ENCODE measurements around the gene ABCA12. TPM values are rescaled to one million over a fixed set of nuclear protein-coding genes. Genes with fewer than 3 reads are reported as not detected.

Gene ABCA12
- polyA plus RNA-seq, 1 experiment = 0.04 TPM

DNA sequence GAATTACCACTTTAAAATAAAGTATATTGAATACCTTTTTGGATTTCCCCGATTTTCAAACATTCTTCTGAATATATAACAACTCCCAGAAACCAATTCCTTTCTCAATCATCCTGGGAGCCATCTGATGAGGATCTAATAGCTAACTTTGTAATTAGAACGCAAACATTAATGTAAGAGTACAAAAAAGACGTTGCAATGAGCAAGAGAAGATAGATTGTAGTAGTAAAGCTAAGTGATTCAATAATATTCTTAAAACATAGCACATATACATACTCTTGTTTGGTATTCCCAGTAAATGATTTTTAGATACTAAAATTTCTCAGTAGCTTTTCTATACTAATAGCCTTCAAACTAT lies 1.1 kb downstream of the ABCA12 start:
- Histone ChIP-seq H3K4me3 (ENCODE audit: low read depth, low read length) (no peak overlapping the region), H3K9me3 (ENCODE audit: control insufficient read depth, insufficient read depth, low read length) (no peaks in the 10 kb centered on the region), H3K27ac (ENCODE audit: low read depth, low read length) (no peak overlapping the region), H3K27me3 (ENCODE audit: control insufficient read depth, insufficient read depth, low read length) (no peaks in the 10 kb centered on the region)
- no peak for DNase-seq (ENCODE audit: low read depth, low spot score)
- CTCF ChIA-PET = interaction anchor here (1.0 kb wide), 1 partner anchor 794 kb away, joined by 4 read pairs; no protein-coding TSS in a partner anchor
- TF ChIP-seq, protein P1, sequence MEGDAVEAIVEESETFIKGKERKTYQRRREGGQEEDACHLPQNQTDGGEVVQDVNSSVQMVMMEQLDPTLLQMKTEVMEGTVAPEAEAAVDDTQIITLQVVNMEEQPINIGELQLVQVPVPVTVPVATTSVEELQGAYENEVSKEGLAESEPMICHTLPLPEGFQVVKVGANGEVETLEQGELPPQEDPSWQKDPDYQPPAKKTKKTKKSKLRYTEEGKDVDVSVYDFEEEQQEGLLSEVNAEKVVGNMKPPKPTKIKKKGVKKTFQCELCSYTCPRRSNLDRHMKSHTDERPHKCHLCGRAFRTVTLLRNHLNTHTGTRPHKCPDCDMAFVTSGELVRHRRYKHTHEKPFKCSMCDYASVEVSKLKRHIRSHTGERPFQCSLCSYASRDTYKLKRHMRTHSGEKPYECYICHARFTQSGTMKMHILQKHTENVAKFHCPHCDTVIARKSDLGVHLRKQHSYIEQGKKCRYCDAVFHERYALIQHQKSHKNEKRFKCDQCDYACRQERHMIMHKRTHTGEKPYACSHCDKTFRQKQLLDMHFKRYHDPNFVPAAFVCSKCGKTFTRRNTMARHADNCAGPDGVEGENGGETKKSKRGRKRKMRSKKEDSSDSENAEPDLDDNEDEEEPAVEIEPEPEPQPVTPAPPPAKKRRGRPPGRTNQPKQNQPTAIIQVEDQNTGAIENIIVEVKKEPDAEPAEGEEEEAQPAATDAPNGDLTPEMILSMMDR (IDR thresholded peaks at IDR 0.05; ENCODE audit: low read depth, low read length) = no peak
- POLR2A ChIA-PET = no interaction called here

GRCh38 chr2:215136669-215137328 lies 1.6 kb downstream of the ABCA12 start:
- Histone ChIP-seq H3K9me3 (ENCODE audit: control insufficient read depth, insufficient read depth, low read length) (no peaks in the 10 kb centered on the region), H3K27me3 (ENCODE audit: control insufficient read depth, insufficient read depth, low read length) (no peaks in the 10 kb centered on the region), H3K4me3 (ENCODE audit: low read depth, low read length) (no peak overlapping the region), H3K27ac (ENCODE audit: low read depth, low read length) (no peak overlapping the region)
- DNase-seq (ENCODE audit: low read depth, low spot score) = no peak
- TF ChIP-seq, protein P1 (IDR thresholded peaks at IDR 0.05; ENCODE audit: low read depth, low read length) = no peak
- POLR2A ChIA-PET = no interaction called here
- CTCF ChIA-PET = interaction anchor here (1.0 kb wide), 1 partner anchor 794 kb away, joined by 4 read pairs; no protein-coding TSS in a partner anchor

DNA sequence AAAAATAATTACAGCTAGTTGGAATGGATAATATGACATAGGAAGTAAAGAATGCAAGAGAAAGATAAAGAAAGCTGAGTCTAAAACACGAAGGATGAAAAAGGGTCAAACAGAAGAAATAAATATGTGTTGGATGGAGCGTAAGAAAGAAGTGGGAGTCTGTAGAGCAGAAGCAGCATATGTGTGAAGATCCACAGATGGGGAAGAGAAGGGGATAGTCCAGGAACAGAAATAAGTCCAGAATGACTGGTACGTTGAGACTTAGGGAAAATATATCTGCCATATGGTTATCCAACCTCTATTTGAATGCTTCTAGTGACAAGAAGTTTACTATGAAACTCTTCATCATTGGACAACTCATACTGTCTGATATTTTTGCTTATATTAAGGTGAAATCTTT lies 18.0 kb downstream of the ABCA12 start:
- POLR2A ChIA-PET = no interaction called here
- H3K4me3 ChIP-seq (ENCODE audit: low read depth, low read length) = no peak overlapping the region
- H3K27ac ChIP-seq (ENCODE audit: low read depth, low read length) = no peak overlapping the region
- CTCF ChIA-PET = no interaction called here
- DNase-seq (ENCODE audit: low read depth, low spot score) = no peak
- H3K9me3 ChIP-seq (ENCODE audit: control insufficient read depth, insufficient read depth, low read length) = no peaks in the 10 kb centered on the region
- H3K27me3 ChIP-seq (ENCODE audit: control insufficient read depth, insufficient read depth, low read length) = no peaks in the 10 kb centered on the region
- TF ChIP-seq, protein P1 (IDR thresholded peaks at IDR 0.05; ENCODE audit: low read depth, low read length) = no peak

DNA sequence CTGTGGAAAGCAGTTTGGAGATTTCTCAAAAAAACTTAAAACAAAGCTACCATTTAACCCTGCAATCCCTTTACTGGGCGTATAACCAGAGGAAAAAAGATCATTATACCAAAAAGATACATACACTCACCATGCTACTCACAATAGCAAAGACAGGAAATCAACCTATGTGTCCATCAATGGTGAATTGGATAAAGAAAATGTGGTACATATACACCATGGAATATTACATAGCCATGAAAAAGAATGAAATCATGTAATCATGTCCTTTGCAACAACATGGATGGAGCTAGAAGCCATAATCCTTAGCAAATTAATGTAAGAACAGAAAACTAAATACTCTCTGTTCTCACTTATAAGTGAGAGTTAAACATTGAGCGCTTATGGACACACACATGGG lies 18.6 kb downstream of the ABCA12 start:
- H3K27ac ChIP-seq (ENCODE audit: low read depth, low read length) = no peak overlapping the region
- POLR2A ChIA-PET = no interaction called here
- H3K27me3 ChIP-seq (ENCODE audit: control insufficient read depth, insufficient read depth, low read length) = no peaks in the 10 kb centered on the region
- H3K9me3 ChIP-seq (ENCODE audit: control insufficient read depth, insufficient read depth, low read length) = no peaks in the 10 kb centered on the region
- TF ChIP-seq, protein P1 (IDR thresholded peaks at IDR 0.05; ENCODE audit: low read depth, low read length) = no peak
- CTCF ChIA-PET = no interaction called here
- no peak for DNase-seq (ENCODE audit: low read depth, low spot score)
- no peak overlapping the region for H3K4me3 ChIP-seq (ENCODE audit: low read depth, low read length)

- ChIA-PET CTCF (no interaction called here), POLR2A (no interaction called here)
Measured at GRCh38 chr2:215110918-215111317, 27.5 kb downstream of the ABCA12 start.

More at GRCh38 chr2:215110918-215111317, 27.5 kb downstream of the ABCA12 start:
- Histone ChIP-seq H3K27me3 (ENCODE audit: control insufficient read depth, insufficient read depth, low read length) (no peaks in the 10 kb centered on the region), H3K27ac (ENCODE audit: low read depth, low read length) (no peak overlapping the region), H3K9me3 (ENCODE audit: control insufficient read depth, insufficient read depth, low read length) (no peaks in the 10 kb centered on the region), H3K4me3 (ENCODE audit: low read depth, low read length) (no peak overlapping the region)
- TF ChIP-seq, protein P1 (IDR thresholded peaks at IDR 0.05; ENCODE audit: low read depth, low read length) = no peak
- DNase-seq (ENCODE audit: low read depth, low spot score) = no peak
